ENCODE data around the gene SEBOX. TPM values are rescaled to one million over a fixed set of nuclear protein-coding genes. Genes with fewer than 3 reads are reported as not detected.

The SEBOX gene
- total RNA-seq, 1 donor from 2014 or later: not detected

- ATAC-seq (no peak), DNase-seq (ENCODE audit: low spot score) (no peak)
- intact Hi-C loops (cut with DNase I): no loop called here
Measured at GRCh38 chr17:28395968-28396367, 31.0 kb upstream of the SEBOX start.

GRCh38 chr17:28395426-28395825 lies 30.4 kb upstream of the SEBOX start:
- ATAC-seq: no peak
- no peak for DNase-seq (ENCODE audit: low spot score)
- intact Hi-C loops (cut with DNase I): no loop called here

GRCh38 chr17:28394337-28395116 lies 29.5 kb upstream of the SEBOX start:
- no peak for ATAC-seq
- intact Hi-C loops (cut with DNase I): no loop called here
- DNase-seq (ENCODE audit: low spot score): no peak

GRCh38 chr17:28392491-28392890 lies 27.5 kb upstream of the SEBOX start:
- intact Hi-C loops (cut with DNase I): no loop called here
- no peak for DNase-seq (ENCODE audit: low spot score)

GRCh38 chr17:28391401-28391800 lies 26.4 kb upstream of the SEBOX start:
- ATAC-seq (no peak), DNase-seq (ENCODE audit: low spot score) (no peak)
- intact Hi-C loops (cut with DNase I): no loop called here

More at GRCh38 chr17:28392491-28392890, 27.5 kb upstream of the SEBOX start:
- ATAC-seq: peak; percentile 30

GRCh38 chr17:28390984-28391383 lies 26.0 kb upstream of the SEBOX start:
- intact Hi-C loops (cut with DNase I): no loop called here
- ATAC-seq (no peak), DNase-seq (ENCODE audit: low spot score) (no peak)

GRCh38 chr17:28390563-28390962 lies 25.6 kb upstream of the SEBOX start:
- no peak for DNase-seq (ENCODE audit: low spot score)
- intact Hi-C loops (cut with DNase I): no loop called here
- no peak for ATAC-seq

GRCh38 chr17:28390141-28390540 lies 25.1 kb upstream of the SEBOX start:
- intact Hi-C loops (cut with DNase I): no loop called here
- no peak for ATAC-seq
- no peak for DNase-seq (ENCODE audit: low spot score)

- ATAC-seq: no peak
- no peak for DNase-seq (ENCODE audit: low spot score)
- intact Hi-C loops (cut with DNase I): no loop called here
Measured at GRCh38 chr17:28388106-28388505, 23.1 kb upstream of the SEBOX start.

GRCh38 chr17:28386391-28386790 lies 21.4 kb upstream of the SEBOX start:
- DNase-seq (ENCODE audit: low spot score) (no peak), ATAC-seq (no peak)
- intact Hi-C loops (cut with DNase I): no loop called here

GRCh38 chr17:28385406-28385805 lies 20.4 kb upstream of the SEBOX start:
- intact Hi-C loops (cut with DNase I): no loop called here
- ATAC-seq (no peak), DNase-seq (ENCODE audit: low spot score) (no peak)

- DNase-seq (ENCODE audit: low spot score) (no peak), ATAC-seq (no peak)
- intact Hi-C loops (cut with DNase I): no loop called here
Measured at GRCh38 chr17:28385037-28385400, 20.0 kb upstream of the SEBOX start.

- peak; percentile 79 for ATAC-seq
- DNase-seq (ENCODE audit: low spot score): no peak
- intact Hi-C loops (cut with DNase I): no loop called here
Measured at GRCh38 chr17:28384281-28385036, 19.5 kb upstream of the SEBOX start.

- intact Hi-C loops (cut with DNase I): no loop called here
- ATAC-seq (no peak), DNase-seq (ENCODE audit: low spot score) (no peak)
Measured at GRCh38 chr17:28381141-28381825, 16.3 kb upstream of the SEBOX start.

GRCh38 chr17:28379814-28380801 lies 15.1 kb upstream of the SEBOX start:
- no peak for ATAC-seq
- no peak for DNase-seq (ENCODE audit: low spot score)
- intact Hi-C loops (cut with DNase I): no loop called here

GRCh38 chr17:28372945-28373274 lies 7.9 kb upstream of the SEBOX start:
- intact Hi-C loops (cut with DNase I): no loop called here
- DNase-seq (ENCODE audit: low spot score) (no peak), ATAC-seq (no peak)

GRCh38 chr17:28372203-28372944 lies 7.4 kb upstream of the SEBOX start:
- no peak for ATAC-seq
- intact Hi-C loops (cut with DNase I): no loop called here
- DNase-seq (ENCODE audit: low spot score): no peak
